ENCODE results near the gene TMPRSS11E.
"Not testable (repeated sequence)": the region's sequence is repeated elsewhere in the genome, so short reads cannot be mapped to it uniquely, and the experiment has no call there.

The TMPRSS11E gene

DNA sequence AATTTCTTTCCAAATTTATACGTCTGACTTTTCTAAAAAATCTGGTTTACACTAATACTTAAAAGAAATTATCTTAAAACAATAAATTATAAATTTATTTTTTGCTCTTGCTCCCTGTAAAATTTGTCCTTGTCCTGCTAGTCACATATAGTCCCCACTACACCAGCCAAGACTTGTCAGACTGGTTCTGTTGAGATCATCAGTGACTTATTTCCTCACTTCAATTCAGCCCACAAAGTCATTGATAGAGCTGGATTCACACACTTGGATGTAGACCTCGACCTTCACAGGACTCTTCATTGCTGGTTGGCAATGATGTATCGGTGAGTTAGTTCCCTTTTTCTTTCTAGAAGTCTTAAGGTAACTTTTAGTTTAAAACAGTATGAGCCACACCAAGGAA, at the start of gene TMPRSS11E:
Gene TMPRSS11E, plus strand, starts transcription at position 263 of the 400 bp plus-strand sequence. Its CDS starts 50 bp downstream, at position 313.
- TF ChIP-seq, protein P1, sequence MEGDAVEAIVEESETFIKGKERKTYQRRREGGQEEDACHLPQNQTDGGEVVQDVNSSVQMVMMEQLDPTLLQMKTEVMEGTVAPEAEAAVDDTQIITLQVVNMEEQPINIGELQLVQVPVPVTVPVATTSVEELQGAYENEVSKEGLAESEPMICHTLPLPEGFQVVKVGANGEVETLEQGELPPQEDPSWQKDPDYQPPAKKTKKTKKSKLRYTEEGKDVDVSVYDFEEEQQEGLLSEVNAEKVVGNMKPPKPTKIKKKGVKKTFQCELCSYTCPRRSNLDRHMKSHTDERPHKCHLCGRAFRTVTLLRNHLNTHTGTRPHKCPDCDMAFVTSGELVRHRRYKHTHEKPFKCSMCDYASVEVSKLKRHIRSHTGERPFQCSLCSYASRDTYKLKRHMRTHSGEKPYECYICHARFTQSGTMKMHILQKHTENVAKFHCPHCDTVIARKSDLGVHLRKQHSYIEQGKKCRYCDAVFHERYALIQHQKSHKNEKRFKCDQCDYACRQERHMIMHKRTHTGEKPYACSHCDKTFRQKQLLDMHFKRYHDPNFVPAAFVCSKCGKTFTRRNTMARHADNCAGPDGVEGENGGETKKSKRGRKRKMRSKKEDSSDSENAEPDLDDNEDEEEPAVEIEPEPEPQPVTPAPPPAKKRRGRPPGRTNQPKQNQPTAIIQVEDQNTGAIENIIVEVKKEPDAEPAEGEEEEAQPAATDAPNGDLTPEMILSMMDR (IDR thresholded peaks at IDR 0.05; ENCODE audit: control insufficient read depth, insufficient read depth, low read depth, low read length, missing control alignments) = no peak
- no peak for DNase-seq (ENCODE audit: low read depth)
- H3K4me3 ChIP-seq (ENCODE audit: control insufficient read depth, low read depth, low read length) = no peak within 1 kb of the TSS

- TF ChIP-seq, protein P1 (IDR thresholded peaks at IDR 0.05; ENCODE audit: control insufficient read depth, insufficient read depth, low read depth, low read length, missing control alignments) = no peak
- no peak overlapping the region for H3K4me3 ChIP-seq (ENCODE audit: control insufficient read depth, low read depth, low read length)
- no peak for DNase-seq (ENCODE audit: low read depth)
Observed at GRCh38 chr4:68399306-68399705, 48.0 kb upstream of the TMPRSS11E start.

DNA sequence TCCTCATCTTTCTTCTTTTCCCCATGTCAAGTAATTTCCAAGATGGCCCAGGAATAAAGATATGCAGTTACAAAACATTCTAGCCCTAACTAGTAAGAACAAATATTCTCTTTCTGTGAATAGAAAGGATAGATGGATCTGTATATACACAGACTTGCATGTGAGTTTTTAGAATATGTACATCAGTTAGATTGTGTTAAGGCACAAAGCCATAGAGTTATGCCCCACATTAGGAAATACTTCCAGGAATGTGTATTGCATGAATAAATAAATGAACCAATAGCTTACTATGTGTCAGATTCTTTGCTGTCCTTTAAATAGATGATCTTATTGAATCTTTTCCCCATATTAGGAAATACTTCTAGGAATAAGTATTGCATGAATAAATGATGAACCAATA, 46.0 kb upstream of the TMPRSS11E start:
- TF ChIP-seq, protein P1 (IDR thresholded peaks at IDR 0.05; ENCODE audit: control insufficient read depth, insufficient read depth, low read depth, low read length, missing control alignments) = no peak
- no peak overlapping the region for H3K4me3 ChIP-seq (ENCODE audit: control insufficient read depth, low read depth, low read length)
- DNase-seq (ENCODE audit: low read depth) = no peak

DNA sequence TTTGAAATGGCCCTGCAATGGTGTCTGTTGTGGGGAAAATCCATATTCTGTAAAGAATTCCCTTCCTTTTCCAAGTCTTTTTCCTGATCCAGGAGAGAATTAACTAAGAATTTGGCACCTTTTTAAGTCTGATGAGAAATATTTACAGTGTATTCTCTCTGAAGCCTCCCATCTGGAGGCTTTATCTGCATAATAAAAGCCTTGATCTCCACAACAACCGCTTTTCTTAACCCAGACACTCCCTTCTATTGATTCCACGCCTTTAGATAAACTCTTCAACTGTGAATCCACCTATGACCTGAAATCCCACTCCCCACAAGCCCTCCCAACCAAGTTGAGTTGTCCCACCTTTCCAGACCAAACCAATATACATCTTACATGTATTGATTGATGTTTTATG, 43.1 kb upstream of the TMPRSS11E start:
- TF ChIP-seq, protein P1 (IDR thresholded peaks at IDR 0.05; ENCODE audit: control insufficient read depth, insufficient read depth, low read depth, low read length, missing control alignments) = no peak
- DNase-seq (ENCODE audit: low read depth) = no peak
- no peak overlapping the region for H3K4me3 ChIP-seq (ENCODE audit: control insufficient read depth, low read depth, low read length)

DNA sequence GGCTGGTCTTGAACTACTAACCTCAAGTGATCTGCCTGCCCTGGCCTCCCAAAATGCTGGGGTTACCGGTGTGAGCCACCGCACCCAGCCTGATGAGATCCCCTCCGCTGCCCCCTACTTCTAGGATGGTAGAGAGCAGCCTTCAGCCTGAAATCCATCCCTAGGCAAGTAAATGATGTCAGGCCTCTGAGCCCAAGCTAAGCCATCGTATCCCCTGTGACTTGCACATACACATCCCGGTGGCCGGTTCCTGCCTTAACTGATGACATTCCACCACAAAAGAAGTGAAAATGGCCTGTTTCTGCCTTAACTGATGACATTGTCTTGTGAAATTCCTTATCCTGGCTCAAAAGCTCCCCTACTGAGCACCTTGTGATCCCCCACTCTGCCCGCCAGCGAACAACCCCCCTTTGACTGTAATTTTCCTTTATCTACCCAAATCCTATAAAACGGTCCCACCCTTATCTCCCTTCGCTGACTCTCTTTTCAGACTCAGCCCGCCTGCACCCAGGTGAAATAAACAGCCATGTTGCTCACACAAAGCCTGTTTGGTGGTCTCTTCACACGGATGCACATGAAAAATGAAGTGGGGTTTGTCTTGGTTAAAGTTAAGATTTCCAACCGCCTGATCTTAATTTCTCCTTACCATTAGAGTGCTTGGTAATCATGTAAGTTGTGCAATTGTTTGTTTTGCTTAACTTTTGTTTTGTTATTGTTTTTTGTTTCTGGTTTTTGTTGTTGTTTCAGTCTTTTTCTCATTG, 41.4 kb upstream of the TMPRSS11E start:
- not testable (repeated sequence) for H3K4me3 ChIP-seq (ENCODE audit: control insufficient read depth, low read depth, low read length); DNase-seq (ENCODE audit: low read depth)

DNA sequence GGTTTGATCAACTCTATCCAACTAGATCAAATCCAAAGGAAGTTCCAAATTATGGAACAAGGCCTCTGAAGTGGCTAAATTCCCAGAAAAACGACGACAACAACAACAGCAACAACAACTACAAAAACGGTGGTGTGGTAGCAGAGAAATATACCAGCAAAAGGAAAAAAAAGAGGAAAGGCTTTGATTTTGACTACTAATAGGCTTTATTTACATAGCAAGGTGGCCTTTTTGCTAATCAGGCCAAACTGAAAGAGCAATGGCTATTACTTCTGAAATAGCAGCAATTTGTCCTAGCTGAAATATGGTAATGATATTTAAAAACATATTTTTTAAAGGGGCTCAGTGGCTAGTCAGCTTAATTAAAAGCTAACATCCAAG, 40.8 kb upstream of the TMPRSS11E start:
- no peak overlapping the region for H3K4me3 ChIP-seq (ENCODE audit: control insufficient read depth, low read depth, low read length)
- DNase-seq (ENCODE audit: low read depth) = no peak
- TF ChIP-seq, protein P1 (IDR thresholded peaks at IDR 0.05; ENCODE audit: control insufficient read depth, insufficient read depth, low read depth, low read length, missing control alignments) = no peak

DNA sequence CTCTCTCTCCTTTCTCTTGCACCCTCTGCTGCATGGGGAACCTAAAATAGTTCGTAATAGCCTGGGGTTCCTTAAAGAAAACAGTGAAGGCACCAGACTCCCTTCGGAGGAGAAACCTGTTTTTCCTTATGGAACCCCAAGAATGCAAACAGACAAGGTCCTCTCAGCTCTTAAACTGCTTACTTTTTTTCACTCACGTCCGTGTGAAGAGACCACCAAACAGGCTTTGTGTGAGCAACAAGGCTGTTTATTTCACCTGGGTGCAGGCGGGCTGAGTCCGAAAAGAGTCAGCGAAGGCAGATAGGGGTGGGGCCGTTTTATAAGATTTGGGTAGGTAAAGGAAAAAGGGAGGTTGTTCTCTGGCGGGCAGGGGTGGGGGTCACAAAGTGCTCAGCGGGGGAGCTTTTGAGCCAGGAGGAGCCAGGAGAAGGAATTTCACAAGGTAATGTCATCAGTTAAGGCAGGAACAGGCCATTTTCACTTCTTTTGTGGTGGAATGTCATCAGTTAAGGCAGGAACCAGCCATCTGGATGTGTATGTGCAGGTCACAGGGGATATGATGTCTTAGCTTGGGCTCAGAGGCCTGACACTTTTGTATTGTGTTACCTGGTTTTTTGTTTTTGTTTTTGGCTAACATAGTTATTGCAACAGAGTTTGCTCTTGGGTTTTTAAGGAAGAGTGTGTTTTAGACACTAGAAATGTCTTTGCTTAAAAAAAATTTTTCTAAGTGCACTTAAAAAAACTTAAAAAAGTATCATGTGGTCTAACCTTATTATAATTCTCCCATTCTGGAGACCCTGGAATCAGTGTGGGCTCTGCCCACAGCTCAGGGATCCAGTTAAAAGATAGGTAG, 40.0 kb upstream of the TMPRSS11E start:
- not testable (repeated sequence) for H3K4me3 ChIP-seq (ENCODE audit: control insufficient read depth, low read depth, low read length); DNase-seq (ENCODE audit: low read depth)
